Kidney capillary endothelial cell (primary cell): ENCODE data around the gene DNHD1.
"Not testable (repeated sequence)": the region's sequence is repeated elsewhere in the genome, so short reads cannot be mapped to it uniquely, and the experiment has no call there.

Source experiments
- DNase-seq: peaks from one replicate; pipeline ENCODE4 v3.0.0-alpha.2; 2018; ENCODE audit warnings: low spot score

Gene DNHD1

GRCh38 chr11:6481012-6481923 lies 15.8 kb upstream of the DNHD1 start, which contains the start of the genes ARFIP2 and TIMM10B:
ARFIP2 (minus strand) TSS chr11:6481331; CDS start chr11:6480421, 910 bp downstream.
TIMM10B (plus strand) TSS chr11:6481501; CDS start chr11:6481517, 16 bp downstream.
- DNase-seq = peak; percentile 96

- no peak for DNase-seq
These were observed 15.2 kb upstream of the DNHD1 start for GRCh38 chr11:6481924-6482275.

- no peak for DNase-seq
These were observed 14.6 kb upstream of the DNHD1 start for GRCh38 chr11:6482441-6482840.

DNA sequence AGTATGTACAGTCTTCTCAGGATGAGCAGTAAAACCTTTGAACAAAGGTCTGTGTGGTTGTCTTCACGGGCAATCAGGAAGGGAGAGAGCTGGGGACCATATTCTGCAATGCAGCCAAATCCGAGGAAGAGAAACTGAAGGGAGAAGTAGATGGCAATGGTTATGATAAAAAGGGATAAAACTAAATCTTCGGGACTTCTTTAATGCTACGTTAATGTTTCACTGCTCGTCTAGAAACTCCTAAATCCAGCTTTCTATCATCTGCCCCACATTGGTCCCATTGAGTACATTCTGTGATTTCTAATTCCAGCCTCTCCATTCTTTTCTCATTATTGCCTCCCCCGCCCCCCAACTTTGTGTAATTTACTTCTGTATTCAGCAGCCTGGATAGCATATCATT lies 14.1 kb upstream of the DNHD1 start:
- no peak for DNase-seq

GRCh38 chr11:6485661-6486060 lies 11.4 kb upstream of the DNHD1 start:
- no peak for DNase-seq

DNA sequence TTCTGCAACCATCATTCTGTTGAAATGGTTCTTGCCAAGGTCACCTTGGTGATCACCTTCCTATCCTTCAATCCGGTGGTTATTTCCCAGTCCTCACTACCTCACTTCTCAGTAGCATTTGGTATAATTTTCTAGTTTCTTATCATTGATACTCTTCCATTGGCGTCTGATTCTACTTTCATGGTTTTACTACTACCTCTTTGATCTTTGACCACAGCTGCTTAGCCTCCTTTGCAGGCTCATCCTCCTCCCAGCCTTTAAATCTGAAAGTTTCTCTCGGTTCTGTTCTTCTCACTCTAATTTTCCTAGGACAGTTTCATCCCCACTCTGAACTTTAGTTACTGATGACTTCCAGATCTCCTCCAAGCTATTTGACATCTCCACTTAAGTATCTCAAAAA lies 10.8 kb upstream of the DNHD1 start:
- no peak for DNase-seq

GRCh38 chr11:6486938-6487337 lies 10.1 kb upstream of the DNHD1 start:
- DNase-seq = no peak

- DNase-seq = no peak
These were observed 8.7 kb upstream of the DNHD1 start for GRCh38 chr11:6488342-6488741.

GRCh38 chr11:6488821-6489220 lies 8.3 kb upstream of the DNHD1 start:
- no peak for DNase-seq

DNA sequence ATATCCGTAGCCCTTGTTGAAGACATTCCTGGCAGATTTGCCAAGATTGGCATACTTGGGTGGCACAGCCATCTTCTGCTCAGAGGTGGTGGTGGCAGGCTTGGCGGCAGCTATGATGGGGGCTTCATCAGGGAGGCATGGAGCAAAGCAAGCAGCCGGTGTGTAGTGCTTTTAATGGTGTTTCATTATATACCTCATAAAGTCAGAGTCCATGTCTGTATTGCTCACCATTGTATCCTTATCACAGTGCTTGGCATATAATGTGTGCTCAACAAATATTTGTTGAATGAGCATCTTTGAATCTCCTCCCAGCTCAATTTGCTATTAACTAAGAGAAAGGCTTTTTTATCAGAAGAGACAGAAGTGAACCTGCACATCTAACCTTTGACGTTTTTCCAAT lies 7.8 kb upstream of the DNHD1 start:
- DNase-seq = no peak

- DNase-seq = no peak
These were observed 1.0 kb downstream of the DNHD1 start for GRCh38 chr11:6498121-6498520.

DNA sequence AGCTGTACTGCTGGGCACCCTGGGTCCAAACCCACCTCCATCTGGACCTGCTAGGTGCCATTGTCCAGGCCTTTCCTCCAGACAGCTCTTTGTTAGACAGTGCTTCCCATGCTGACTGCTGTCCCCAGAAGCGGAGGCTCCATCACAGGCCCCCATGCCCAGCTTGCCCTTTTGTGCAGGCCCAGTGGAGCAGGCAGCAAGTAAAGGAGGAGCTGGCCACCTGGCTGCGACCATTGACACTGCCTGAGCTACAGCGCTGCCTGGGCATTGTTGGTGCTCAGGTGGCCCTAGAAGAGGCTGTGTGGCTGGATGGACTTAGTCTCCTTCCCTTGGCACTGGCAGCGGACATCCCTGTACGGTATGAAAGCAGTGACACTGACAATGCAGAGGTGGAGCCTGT lies 1.5 kb downstream of the DNHD1 start:
- DNase-seq = no peak

GRCh38 chr11:6502382-6502781 lies 5.3 kb downstream of the DNHD1 start:
- no peak for DNase-seq

DNA sequence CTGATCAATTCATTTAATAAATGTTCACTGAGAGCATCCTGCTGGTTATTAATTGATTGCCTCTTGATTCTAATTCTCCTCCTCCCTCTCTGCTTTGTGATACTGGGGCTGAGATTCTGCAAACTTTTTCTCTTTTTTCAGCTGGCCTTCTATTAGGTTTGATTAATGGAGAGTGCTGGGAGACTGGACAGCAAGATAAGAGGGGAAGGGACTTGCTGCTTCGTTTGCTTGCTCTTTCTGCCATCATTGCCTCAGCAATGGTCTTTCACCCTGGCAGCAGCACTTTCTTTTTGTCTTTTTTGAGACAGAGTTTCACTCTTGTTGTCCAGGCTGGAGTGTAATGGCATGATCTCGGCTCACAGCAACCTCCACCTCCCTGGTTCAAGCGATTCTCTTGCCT lies 7.1 kb downstream of the DNHD1 start:
- no peak for DNase-seq

- DNase-seq = peak; percentile 83
These were observed 8.6 kb downstream of the DNHD1 start for GRCh38 chr11:6505577-6506240.

GRCh38 chr11:6516865-6517264 lies 19.8 kb downstream of the DNHD1 start:
- no peak for DNase-seq

GRCh38 chr11:6520265-6520664 lies 23.2 kb downstream of the DNHD1 start:
- DNase-seq = no peak

DNA sequence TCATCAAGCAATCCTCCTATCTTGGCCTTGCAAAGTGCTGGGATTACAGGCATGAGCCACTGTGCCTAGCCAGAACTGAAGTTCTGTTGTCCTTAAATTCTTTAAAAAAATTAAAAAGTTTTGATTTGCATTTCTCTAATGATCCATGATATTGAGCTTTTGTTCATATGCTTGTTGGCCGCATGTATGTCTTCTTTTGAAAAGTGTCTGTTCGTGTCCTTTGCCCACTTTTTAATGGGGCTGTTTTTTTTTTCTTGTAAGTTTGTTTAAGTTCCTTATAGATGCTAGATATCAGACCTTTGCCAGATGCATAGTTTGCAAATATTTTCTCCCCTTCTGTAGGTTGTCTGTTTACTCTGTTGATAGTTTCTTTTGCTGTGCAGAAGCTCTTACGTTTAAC lies 24.9 kb downstream of the DNHD1 start:
- DNase-seq = not testable (repeated sequence)

GRCh38 chr11:6523253-6523652 lies 26.2 kb downstream of the DNHD1 start:
- peak; percentile 49 for DNase-seq

GRCh38 chr11:6526411-6527135 lies 29.5 kb downstream of the DNHD1 start:
- DNase-seq = no peak

DNA sequence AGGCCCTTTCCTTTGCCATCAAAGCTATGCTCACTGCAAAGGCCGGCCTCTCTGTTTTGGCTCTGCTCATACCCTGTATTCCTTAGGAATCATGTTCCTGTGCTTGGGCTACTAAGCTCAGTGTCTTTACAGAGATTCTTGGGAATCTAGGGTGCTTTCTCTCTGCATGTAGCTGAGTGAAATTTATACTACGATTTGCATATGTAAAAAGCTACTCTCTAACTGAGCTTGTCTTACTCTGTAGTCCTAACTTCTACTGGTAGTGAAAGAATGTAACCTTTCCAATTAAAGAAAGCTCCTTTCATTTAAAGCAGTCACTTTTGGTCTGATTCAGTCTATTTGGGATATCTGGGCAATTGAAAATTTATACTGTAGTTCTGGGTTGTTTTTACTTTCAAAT lies 32.2 kb downstream of the DNHD1 start:
- DNase-seq = no peak

GRCh38 chr11:6530848-6531247 lies 33.8 kb downstream of the DNHD1 start:
- DNase-seq = no peak

DNA sequence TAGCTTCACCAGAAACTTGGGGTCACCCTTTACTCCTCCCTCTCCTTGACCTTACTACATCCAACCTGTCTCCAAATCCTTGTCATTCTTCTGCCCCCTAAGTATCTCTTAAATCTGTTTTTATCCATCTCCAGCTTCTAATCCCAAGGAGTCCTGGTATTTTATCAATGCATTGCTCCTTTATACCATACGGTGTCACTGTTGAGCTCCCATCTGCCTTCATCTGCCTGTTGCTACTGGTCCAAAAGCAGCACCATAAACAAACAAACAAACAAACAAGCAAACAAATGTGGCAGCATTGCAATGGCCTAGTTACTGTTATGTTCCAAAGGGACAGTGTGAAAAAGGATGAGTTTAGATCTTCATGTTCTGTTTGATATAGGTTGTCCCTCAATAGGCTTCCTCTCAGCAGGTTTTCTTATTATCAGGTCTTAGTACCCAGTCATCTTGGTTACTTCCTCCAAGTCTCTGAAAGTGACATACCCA lies 34.2 kb downstream of the DNHD1 start:
- DNase-seq = peak; percentile 65
